Measurements from ENCODE around the gene PNMA6E. TPM values are rescaled to one million over a fixed set of nuclear protein-coding genes. Genes with fewer than 3 reads are reported as not detected.

Gene PNMA6E
- total RNA-seq (under 1 TPM in 5 of 9 donors, not detected in 4; 0.07 to 0.27 (median 0.13) TPM), polyA plus RNA-seq (under 1 TPM in 2 of 3 donors, not detected in 1; 0.16 to 0.20 TPM)
- long read RNA-seq, donor 1 = 0 reads
- long read RNA-seq, donor 2 = 0 reads
- long read RNA-seq, donor 3 = 0 reads
- long read RNA-seq, donor 4 = 0 reads
- long read RNA-seq, donor 5, partial matches to known transcripts = 0 of 1 reads
- long read RNA-seq, donor 5, other reads (novel, unspliced or antisense) = 1 of 1 reads
- long read RNA-seq, donor 6 = 0 reads
- long read RNA-seq, donor 7 = 0 reads
- long read RNA-seq, donor 8 = 0 reads
- long read RNA-seq, donor 9 = 0 reads
- long read RNA-seq, donor 10 = 0 reads

- H3K9me3 ChIP-seq (replicated peaks in 1 of 3) = no peaks in the 10 kb centered on the region
- no peak for DNase-seq
- H3K4me3 ChIP-seq = no peak within 1 kb of the TSS
- intact Hi-C loops (cut with DNase I) = no loop called here
- H3K27me3 ChIP-seq = no peaks in the 10 kb centered on the region
- H3K4me1 ChIP-seq (replicated peaks in 1 of 2) = no peaks in the 10 kb centered on the region
- H3K36me3 ChIP-seq (replicated peaks in 1 of 2) = no peaks in the 10 kb centered on the region
- TF ChIP-seq POLR2A (IDR thresholded peaks at IDR 0.05) = no peak
- TF ChIP-seq, protein P1, sequence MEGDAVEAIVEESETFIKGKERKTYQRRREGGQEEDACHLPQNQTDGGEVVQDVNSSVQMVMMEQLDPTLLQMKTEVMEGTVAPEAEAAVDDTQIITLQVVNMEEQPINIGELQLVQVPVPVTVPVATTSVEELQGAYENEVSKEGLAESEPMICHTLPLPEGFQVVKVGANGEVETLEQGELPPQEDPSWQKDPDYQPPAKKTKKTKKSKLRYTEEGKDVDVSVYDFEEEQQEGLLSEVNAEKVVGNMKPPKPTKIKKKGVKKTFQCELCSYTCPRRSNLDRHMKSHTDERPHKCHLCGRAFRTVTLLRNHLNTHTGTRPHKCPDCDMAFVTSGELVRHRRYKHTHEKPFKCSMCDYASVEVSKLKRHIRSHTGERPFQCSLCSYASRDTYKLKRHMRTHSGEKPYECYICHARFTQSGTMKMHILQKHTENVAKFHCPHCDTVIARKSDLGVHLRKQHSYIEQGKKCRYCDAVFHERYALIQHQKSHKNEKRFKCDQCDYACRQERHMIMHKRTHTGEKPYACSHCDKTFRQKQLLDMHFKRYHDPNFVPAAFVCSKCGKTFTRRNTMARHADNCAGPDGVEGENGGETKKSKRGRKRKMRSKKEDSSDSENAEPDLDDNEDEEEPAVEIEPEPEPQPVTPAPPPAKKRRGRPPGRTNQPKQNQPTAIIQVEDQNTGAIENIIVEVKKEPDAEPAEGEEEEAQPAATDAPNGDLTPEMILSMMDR (IDR thresholded peaks at IDR 0.05) = no peak
- no peak within 1 kb of the TSS for H3K27ac ChIP-seq
- WGBS, 4 donors = 92 to 95% (median 93%) methylated on average over 15 to 29 of the region's 29 CpGs
These were observed at the start of gene PNMA6E for GRCh38 chrX:153401133-153401764. TSS of gene PNMA6E (minus strand) at chrX:153401350. CDS start at chrX:153398849, 2,501 bp downstream.

DNA sequence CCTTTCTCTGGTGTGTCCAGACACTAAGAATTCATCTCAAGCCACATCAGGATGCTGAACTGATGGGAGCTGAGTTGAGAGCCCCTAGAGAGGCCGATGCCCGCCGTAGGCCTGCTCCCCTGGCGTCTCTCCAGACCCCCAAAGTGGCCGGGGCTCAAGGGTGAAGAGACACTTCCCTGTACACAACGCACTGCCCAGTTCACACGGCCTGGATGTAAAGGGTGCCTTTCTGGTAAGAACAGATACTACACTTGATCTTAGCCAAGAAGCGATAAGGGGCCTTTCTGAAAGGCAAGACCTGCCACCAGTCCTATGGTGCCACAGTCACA, 49.8 kb upstream of the PNMA6E start:
- Histone ChIP-seq H3K36me3 (replicated peaks in 1 of 2) (no peaks in the 10 kb centered on the region), H3K9me3 (replicated peaks in 1 of 3) (no peaks in the 10 kb centered on the region), H3K4me1 (replicated peaks in 1 of 2) (no peaks in the 10 kb centered on the region), H3K27me3 (no peaks in the 10 kb centered on the region), H3K4me3 (no peak overlapping the region), H3K27ac (no peak overlapping the region)
- 86 to 94% (median 88%) methylated on average over 7 to 8 of the region's 8 CpGs; no CpG with 5 or more reads in 1 of the 4 donors for WGBS, 4 donors
- DNase-seq = no peak
- intact Hi-C loops (cut with DNase I) = no loop called here
- TF ChIP-seq, protein P1 (IDR thresholded peaks at IDR 0.05) = no peak
- no peak for TF ChIP-seq POLR2A (IDR thresholded peaks at IDR 0.05)

DNA sequence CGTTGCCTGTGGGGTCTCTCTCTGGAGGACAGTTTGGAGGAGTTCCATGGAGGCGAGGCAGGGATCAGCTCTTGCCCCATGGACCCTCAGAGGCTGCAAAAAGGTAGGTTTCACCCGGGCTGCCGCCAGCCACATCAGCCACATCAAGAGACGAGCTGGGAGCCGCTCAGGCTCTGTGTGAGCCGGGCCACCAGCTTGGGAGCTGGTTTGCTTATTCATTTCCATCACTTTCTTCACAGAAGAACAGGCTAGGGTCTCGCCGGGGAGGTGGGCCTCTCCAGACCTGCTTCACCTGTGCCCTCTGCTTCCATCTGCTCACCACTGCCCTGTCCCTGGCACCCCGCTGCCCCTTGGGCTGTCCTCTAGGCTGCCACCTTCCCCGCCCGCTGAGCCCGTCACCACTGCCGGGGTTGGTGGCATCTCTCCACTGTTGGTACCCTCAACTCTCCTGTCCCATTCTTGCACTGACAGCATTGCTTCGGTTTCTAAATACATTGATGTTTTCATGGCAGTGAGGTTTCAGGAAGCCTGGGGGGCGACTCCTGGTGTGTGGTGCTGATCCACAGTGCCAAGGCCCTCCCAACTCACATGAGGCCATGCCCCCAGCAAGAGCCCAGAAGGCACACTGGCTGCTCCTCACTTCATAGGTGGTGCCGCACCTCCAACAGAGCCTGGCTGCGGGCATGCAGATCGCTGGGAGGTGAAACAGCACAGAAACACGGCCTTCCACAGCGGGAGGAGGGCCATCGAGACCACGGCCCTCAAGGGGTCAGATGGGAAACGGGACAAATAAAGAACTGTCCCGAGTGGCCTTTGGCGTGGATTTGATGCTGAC, 49.2 kb upstream of the PNMA6E start:
- Histone ChIP-seq H3K9me3 (replicated peaks in 1 of 3) (no peaks in the 10 kb centered on the region), H3K36me3 (replicated peaks in 1 of 2) (no peaks in the 10 kb centered on the region), H3K4me3 (no peak overlapping the region), H3K27ac (no peak overlapping the region), H3K4me1 (replicated peaks in 1 of 2) (no peaks in the 10 kb centered on the region), H3K27me3 (no peaks in the 10 kb centered on the region)
- DNase-seq = no peak
- no peak for TF ChIP-seq POLR2A (IDR thresholded peaks at IDR 0.05)
- TF ChIP-seq, protein P1 (IDR thresholded peaks at IDR 0.05) = no peak
- WGBS, 4 donors = 85 to 97% (median 89%) methylated on average over 16 to 26 of the region's 26 CpGs
- intact Hi-C loops (cut with DNase I) = no loop called here

Measured in adrenal gland (tissue), 19 donors.